ENCODE results near the gene DDX39B. TPM values are rescaled to one million over a fixed set of nuclear protein-coding genes. Genes with fewer than 3 reads are reported as not detected.
"Not testable (repeated sequence)": the region's sequence is repeated elsewhere in the genome, so short reads cannot be mapped to it uniquely, and the experiment has no call there.

The DDX39B gene
- total RNA-seq, 1 donor from 2014 or later: 368 TPM

- not testable (repeated sequence) for DNase-seq (ENCODE audit: low spot score)
These were observed 55.6 kb downstream of the DDX39B start for GRCh38 chr6:31486065-31486837.

DNA sequence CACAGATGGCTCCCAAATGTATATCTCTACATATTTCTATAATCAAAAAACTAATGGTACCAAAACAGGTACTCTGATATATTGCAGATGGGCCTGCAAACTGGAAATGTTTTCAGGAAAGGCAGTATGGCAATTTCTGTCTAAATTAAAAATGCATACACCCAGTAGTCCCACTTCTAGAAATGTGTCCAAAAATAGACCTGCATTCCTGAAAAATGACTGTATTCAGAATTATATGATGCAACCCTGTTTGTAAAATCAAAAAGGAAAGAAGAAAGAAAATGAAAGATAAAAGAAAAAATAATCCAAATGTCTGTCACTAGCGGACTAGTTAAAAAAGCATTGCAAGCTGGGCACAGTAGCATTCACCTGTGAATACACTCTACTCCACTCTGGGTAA is 56.7 kb downstream of the DDX39B start:
- no peak for DNase-seq (ENCODE audit: low spot score)

DNA sequence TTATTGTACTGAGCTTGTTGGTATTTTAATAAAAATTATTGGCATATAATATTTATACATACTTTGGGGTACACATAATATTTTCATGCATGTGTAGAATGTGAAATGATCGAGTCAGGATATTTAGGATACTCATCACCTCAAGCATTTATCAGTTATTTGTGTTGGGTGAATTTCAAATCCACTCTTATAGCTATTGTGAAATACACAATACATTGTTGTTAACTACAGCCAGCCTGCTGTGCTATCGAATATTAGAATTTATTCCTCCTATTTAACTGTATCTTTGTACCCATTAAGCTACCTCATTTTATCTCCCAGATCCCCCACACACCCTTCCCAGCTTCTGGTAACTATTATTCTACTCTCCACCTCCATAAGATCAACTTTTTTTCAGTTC is 58.4 kb downstream of the DDX39B start:
- DNase-seq (ENCODE audit: low spot score): no peak

DNA sequence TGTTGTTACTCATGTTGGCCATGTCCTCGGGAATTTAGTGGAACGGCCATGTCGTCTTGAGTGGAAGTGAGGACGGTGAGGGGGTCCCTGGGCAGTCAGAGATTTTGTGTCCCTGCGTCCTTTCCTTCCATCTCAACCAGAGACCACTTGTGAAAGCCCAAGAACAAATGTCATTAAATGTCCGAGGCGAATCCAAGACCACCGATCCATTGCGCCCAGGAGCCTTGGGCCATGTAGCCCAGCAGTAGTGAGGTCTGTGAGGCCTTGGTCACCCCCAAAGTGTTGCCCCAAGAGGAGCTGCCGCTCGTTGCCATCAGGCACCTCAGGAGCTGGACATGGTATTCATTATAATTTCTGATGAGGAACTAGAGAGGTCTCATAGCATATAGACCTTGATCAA is 61.2 kb downstream of the DDX39B start:
- no peak for DNase-seq (ENCODE audit: low spot score)

Other genes with a start within 250 kb of the DDX39B start
- 562 TPM for gene HLA-B, start 184.8 kb downstream of the DDX39B start, total RNA-seq
- 27.7 TPM for gene MICA, start 138.4 kb downstream of the DDX39B start, total RNA-seq
- gene MICB, start 43.9 kb downstream of the DDX39B start, total RNA-seq: 2.9 TPM
- not detected for gene MCCD1, start 13.0 kb downstream of the DDX39B start, total RNA-seq
- gene ATP6V1G2, start 4.6 kb upstream of the DDX39B start, total RNA-seq: 0.65 TPM
- 21.9 TPM for gene NFKBIL1, start 5.6 kb upstream of the DDX39B start, total RNA-seq
- not detected for gene LTA, start 30.3 kb upstream of the DDX39B start, total RNA-seq
- gene TNF, start 33.6 kb upstream of the DDX39B start, total RNA-seq: 0.36 TPM
- gene LTB, start 40.4 kb upstream of the DDX39B start, total RNA-seq: 0.42 TPM
- 6.7 TPM for gene LST1, start 44.3 kb upstream of the DDX39B start, total RNA-seq
- gene NCR3, start 51.0 kb upstream of the DDX39B start, total RNA-seq: not detected
- gene AIF1, start 73.2 kb upstream of the DDX39B start, total RNA-seq: 6.7 TPM
- gene PRRC2A, start 78.7 kb upstream of the DDX39B start, total RNA-seq: 186 TPM
- 234 TPM for gene BAG6, start 110.7 kb upstream of the DDX39B start, total RNA-seq
- gene APOM, start 113.9 kb upstream of the DDX39B start, total RNA-seq: 2.4 TPM
- 21.5 TPM for gene C6orf47, start 118.8 kb upstream of the DDX39B start, total RNA-seq
- 15.3 TPM for gene GPANK1, start 123.0 kb upstream of the DDX39B start, total RNA-seq
- gene CSNK2B, start 124.1 kb upstream of the DDX39B start, total RNA-seq: 149 TPM
- gene LY6G5B, start 128.0 kb upstream of the DDX39B start, total RNA-seq: 20.6 TPM
- gene LY6G5C, start 139.1 kb upstream of the DDX39B start, total RNA-seq: 3.0 TPM
- 44.5 TPM for gene ABHD16A, start 161.3 kb upstream of the DDX39B start, total RNA-seq
- not detected for gene LY6G6F, start 164.9 kb upstream of the DDX39B start, total RNA-seq
- gene LY6G6D, start 173.3 kb upstream of the DDX39B start, total RNA-seq: not detected
- not detected for gene LY6G6C, start 179.7 kb upstream of the DDX39B start, total RNA-seq
- gene MPIG6B, start 181.4 kb upstream of the DDX39B start, total RNA-seq: 0.26 TPM
- 33.3 TPM for gene DDAH2, start 187.3 kb upstream of the DDX39B start, total RNA-seq
- 276 TPM for gene CLIC1, start 194.5 kb upstream of the DDX39B start, total RNA-seq
- 27.8 TPM for gene MSH5, start 198.0 kb upstream of the DDX39B start, total RNA-seq
- 2.8 TPM for gene SAPCD1, start 220.7 kb upstream of the DDX39B start, total RNA-seq
- 5.5 TPM for gene VWA7, start 235.3 kb upstream of the DDX39B start, total RNA-seq

All from ureter (tissue), 1 donor.